ENCODE data around the gene CTNNBIP1.
"Not testable (repeated sequence)": the region's sequence is repeated elsewhere in the genome, so short reads cannot be mapped to it uniquely, and the experiment has no call there.

The CTNNBIP1 gene

DNA sequence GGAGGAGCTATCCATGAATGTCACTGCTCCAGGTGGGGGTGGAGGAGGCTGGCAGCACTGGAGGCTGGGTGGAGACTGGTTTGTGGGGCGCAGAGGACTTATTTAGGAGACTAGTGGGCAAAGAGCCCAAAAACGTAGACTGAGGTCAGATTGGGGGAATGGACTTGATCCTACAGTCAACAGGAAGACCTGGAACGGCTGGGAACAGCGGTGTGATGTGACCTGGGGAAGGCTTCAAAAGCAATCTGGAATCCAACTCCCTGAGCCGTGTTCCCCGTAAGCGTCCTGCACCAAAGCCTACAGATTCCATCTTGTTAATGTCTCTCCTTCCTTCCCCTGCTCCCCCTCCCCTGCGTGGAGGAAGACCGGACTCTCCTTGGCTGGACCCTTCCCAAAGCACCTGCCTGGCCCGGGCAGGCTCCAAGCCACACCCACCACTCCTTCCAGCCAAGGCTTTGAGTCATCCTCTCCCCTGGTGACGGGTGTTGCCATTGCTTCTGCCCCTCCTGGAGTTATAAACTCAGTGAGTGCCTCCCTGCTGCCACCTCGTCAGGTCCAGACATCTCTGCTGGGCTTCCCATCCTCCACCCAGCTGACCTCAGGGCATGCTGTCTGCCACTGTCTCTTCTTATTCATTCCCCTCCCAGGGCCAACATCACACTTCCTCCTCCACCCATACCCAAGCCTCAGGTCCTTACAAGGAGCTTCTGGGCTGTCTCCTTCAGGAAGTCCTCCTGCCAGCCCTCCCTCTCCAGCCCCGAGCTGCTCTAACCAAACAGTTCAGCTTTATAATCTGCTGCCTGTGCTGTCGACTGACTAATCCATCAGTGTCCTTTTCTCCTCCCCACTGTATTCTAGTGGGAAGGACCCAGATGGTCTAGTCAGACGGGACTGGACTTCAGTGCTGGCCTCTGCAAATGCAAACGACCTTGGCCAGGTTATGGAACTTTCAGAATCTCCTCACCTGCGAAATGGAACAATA, 84.7 kb downstream of the CTNNBIP1 start:
- DNase-seq: no peak

GRCh38 chr1:9824702-9825089, 85.4 kb downstream of the CTNNBIP1 start:
- DNase-seq: no peak

DNA sequence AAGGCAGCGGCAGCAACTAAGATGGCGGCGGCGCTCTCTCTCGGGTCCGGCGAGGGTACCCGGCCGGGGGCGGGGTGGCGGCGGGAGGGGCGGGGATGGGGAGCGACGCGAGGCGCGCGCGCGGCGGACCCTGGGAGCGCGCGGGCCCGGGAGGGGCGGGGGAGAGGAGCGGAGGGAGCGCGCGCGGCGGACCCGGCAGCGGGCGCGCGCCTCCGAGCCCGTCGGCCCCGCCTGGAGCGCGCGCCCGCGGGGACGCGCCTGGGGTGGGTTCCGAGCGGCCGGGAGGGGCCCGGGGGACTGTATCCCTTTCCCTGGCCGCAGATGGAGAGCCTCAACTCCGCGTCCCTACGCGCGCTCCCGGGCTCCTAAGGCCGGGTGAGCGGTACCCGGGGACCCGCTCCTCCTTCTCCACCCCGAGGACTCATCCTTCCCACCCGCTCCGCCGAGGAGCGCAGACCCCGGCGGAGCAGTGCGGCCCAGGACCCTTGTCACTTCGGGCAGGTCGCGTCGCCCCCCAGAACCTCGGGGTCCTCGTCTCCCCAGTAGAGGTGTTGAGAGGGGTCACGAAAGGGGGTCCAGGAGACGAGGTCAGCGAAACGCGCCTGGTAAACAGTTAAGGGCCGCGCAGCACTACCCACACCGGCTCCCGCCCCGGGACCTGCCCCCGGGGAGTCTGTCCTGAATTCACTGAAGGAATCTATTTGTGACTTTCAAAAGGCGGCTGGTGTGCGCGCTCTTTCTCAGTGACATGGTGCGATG, 85.9 kb downstream of the CTNNBIP1 start, which contains the start of gene CLSTN1:
TSS of gene CLSTN1 (minus strand) at position 23 of the 759 bp plus-strand sequence. CDS start 232 bp downstream, outside the sequence.
- DNase-seq: no peak

DNA sequence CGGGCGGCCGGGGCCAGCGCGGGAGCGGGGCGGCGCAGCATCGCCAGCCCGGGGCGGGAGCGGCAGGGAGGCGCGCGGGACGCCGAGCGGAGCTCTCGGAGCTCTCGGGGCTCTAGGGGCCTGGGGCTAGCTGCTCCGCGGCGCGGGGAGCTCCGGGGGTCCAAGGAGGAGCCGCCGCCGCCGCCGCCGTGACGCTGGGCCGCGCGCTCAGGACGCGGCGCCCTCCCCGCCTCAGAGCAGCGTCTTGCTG, 86.5 kb downstream of the CTNNBIP1 start:
- no peak for DNase-seq

DNA sequence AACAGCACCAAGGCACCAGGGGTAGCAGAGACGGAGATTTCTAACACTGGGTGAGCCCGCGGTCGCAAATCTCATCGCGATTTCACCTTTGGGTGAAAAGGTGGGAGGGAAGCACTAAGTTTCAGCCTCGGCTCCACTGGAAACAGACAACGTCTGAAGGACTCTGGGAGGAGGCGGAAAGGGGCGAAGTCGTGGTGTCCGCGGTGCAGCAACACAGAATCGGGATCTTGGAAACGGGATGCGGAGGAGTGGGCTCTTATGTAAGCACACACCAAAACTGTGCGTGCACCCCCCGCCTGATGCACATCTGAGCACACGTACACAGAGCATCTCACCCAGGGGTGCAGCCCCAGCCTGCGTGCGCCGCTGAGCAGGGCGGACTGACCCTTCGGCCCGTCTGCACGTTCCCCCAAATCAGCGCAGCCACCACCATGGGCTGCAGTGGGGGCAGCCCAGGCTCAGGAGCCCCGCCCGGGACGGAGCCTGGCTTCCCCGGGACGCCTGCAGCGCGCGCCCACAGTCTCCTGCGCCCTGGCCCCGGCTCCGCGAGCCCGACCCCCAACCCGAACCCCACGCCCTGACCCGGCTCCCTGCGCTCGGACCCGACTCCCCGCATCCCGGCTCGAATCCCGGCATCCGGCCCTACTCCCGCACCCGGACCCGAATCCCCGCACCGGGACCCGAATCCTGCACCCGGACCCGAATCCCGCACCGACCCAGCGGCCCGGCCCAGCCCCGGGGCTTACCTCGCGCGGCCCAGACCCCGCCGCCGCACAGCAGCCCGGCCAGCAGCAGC, 87.0 kb downstream of the CTNNBIP1 start:
- no peak for DNase-seq

- DNase-seq: no peak
Measured at GRCh38 chr1:9822490-9822889, 87.6 kb downstream of the CTNNBIP1 start.

DNA sequence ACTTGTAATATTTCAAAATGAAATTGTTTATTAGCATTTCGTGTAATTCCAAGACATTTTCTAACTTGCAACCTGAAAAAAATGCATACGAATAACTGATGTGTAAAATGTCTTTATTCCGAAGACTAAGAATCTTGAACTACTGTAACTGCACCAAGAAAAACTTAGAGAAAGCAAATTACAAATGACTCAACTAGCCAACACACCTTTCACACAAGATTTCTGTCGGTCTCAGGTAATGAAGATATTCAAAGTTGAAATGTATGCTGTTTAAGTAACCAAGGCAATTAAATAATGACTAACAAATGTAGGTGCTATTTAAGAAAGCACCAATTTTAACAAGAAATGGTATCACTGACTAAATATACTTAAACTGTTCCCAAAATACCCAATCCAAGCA, 88.4 kb downstream of the CTNNBIP1 start:
- no peak for DNase-seq

DNA sequence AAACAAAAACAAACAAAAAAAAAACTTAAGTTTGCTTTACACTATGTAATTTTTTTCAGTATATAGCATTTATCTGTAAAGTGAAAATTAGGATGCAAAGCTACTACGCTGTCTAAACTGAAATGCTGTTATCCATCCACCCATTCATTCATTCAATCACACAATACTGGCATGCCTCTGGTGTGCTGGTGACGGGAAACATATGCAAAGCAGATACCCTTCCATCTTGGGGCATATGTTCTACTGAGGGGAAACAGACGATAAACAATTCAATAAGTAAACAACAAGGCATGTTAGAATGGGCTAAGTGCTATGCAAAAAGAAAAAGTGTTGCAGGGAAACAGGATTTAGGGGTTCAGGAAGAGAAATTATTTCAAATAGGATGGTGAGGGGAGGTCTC, 89.5 kb downstream of the CTNNBIP1 start:
- DNase-seq: no peak

DNA sequence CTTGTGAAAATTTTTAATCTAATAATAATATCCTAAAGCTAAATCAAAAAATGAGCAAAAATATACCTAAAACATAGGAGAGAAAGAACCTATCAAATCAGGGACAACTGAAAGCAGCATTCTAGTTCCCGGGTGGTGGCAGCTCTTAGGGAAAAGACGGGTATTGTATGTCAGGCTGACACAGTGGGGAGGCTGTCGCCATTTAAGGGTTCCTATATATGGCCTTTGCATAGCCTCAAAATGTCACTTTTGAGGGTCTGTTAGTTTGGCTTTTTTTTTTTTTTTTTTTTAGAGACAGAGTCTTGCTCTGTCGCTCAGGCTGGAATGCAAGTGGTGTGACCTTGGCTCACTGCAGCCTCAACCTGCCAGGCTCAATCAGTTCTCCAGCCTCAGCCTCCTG, 92.3 kb downstream of the CTNNBIP1 start:
- DNase-seq: no peak

GRCh38 chr1:9816199-9816598, 93.9 kb downstream of the CTNNBIP1 start:
- no peak for DNase-seq

GRCh38 chr1:9815150-9815549, 94.9 kb downstream of the CTNNBIP1 start:
- DNase-seq: no peak

GRCh38 chr1:9814619-9815018, 95.5 kb downstream of the CTNNBIP1 start:
- DNase-seq: no peak

DNA sequence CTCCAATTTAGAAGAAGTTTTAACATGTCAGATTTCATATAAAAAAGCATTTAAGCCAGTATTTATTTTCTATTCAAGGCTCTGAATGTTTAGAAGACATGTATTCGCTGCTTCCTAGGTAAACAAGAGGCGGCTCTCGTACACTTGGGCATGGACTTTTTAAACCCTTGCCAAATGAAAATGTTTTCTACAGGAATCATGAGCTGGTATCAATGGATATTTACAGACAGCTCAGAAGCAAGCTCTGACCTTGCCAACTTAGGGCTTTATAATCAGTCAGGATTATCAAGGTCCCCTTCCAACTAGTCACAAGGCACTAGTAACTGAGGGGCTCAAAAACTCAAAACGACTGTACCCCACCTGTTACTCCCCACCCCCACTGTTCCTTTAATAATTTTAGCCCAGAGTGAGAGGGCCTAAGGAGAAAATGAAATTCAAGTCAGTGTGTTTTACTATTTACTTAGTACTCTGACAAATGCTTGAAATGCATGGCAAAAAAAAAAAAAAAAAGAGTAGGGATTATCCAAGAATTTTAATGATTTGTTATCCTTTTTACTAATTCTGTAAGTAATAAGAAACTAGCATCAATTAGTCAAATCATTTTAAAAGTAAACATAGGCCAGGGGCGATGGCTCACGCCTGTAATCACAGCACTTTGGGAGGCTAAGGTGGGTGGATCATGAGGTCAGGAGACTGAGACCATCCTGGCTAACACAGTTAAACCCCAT, 98.7 kb downstream of the CTNNBIP1 start:
- DNase-seq: no peak

- DNase-seq: no peak
Measured at GRCh38 chr1:9809100-9809510, 101.0 kb downstream of the CTNNBIP1 start.

DNA sequence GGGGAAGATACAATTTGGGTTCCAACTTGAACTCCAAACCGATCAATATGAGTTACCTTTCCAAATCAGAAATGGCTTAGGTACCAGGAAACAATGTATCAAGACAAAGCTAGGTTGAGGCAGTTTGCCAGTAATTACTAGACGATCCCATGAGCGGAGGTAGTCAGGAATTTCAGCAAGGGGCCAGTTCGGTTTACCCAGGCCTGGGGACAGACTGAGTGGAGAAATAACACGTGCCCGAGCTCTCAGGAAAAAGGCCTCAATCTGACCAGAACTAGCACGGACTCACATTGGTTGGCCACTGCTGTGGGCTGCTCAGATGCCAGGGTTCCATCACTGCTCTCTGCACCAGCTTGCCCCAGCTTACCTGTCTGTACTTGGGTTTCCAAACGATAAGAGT, 101.6 kb downstream of the CTNNBIP1 start:
- no peak for DNase-seq

DNA sequence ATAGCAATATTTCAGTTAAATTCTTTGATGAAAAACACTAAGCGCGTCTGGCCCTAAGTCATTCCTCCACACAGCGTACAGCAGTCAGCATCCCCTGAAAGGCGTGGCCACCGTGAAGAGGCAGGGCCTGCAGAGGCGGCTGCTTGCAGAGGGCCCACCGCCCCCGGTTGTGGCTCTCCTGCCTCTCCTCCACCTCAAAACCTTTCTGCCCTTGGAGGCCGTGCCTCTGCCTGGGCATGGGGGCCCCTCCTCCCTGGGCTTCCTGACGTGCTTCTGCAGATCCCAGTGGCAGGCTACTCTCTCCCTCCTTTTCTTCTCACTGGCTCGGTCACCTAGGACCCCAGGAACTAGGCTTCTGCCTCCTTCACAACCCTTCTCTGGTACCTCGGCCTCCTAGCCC, 102.5 kb downstream of the CTNNBIP1 start:
- DNase-seq: no peak

DNA sequence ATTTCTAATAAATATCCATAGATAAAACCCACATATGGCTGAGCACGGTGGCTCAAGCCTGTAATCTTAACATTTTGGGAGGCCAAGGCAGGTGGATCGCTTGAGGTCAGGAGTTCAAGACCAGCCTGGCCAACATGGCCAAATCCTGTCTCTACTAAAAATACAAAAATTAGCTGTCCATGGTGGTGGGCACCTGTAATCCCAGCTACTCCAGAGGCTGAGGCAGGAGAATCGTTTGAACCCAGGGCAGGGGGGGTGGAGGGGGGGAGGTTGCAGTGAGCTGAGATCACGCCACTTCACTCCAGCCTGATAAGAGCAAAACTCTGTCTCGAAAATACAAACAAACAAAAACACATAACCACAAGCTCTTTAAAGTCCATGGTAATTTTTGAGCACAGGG, 104.1 kb downstream of the CTNNBIP1 start:
- not testable (repeated sequence) for DNase-seq

- no peak for DNase-seq
Measured at GRCh38 chr1:9805006-9805508, 105.0 kb downstream of the CTNNBIP1 start.

- DNase-seq: not testable (repeated sequence)
Measured at GRCh38 chr1:9803003-9803918, 106.8 kb downstream of the CTNNBIP1 start.

DNA sequence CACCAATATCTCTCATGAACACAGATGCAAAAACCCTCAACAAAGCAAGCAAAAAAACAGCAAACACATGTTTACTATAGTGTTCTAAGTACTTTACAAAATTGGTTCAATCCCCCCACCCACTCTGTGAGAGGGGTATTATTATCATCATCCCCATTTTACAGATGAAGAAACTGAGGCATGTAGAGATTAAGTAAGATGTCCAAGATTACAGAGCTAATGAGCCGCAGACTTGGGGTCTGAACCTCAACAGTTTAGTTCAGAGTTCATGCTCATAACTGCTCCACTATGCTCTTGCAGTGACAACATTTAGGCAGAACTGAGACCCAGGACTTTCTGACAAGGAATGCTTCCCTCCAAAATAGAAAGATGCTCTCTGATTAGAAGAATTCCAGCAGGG, 108.2 kb downstream of the CTNNBIP1 start:
- no peak for DNase-seq
